ENCODE results near the gene OBI1.

The OBI1 gene

GRCh38 chr13:78609464-78610205 is 49.3 kb downstream of the OBI1 start:
- Histone ChIP-seq H3K36me3 (ENCODE audit: control insufficient read depth, insufficient read depth, low read length) (no peaks in the 10 kb centered on the region), H3K27me3 (replicated peaks; ENCODE audit: control insufficient read depth, insufficient read depth, low read length) (peaks cover 9% of the 10 kb centered on the region), H3K4me3 (replicated peaks; ENCODE audit: low read depth, low read length) (peak overlapping the region; percentile 41)
- TF ChIP-seq CTCF (IDR thresholded peaks at IDR 0.05; ENCODE audit: insufficient read depth, low read length, poor library complexity, severe bottlenecking), result no peak
- no peak for DNase-seq (ENCODE audit: extremely low read depth, insufficient read length)

DNA sequence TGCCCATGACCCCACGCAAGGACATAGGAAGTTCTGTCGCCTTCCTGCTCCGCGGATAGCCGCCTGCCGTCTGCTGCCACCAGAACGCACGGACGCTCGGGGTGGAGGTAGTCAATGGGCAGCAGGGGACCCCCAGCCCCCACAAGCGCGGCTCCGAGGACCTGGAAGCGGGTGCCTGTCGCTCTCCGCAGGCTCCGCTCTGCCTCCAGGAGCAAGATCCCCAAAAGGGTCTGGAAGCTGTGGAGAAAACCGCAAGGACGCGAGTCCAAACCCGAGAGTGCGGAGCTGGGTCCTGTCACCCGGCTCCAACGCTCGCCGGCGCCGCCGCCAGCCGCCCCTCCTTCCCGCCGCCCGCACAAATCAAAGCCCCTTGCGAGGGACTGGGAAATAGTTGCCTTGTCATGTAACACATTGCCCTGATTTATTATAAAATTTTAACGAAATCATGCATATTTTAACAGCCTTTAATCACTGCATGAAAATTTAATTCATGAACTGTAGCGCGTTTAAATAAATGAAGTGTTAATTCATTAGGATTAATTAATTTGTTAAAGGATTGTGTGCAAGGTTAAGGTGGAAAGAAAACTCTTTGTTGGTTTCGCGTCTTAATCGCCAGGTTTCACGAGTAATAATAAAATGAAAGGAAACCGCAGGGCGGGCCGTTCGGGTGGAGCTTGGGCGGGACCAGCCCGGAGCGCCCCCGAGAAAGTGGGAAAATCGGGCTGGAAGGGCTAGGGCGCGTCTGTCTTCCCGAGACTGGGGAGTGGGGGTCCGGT is 50.1 kb downstream of the OBI1 start:
- peaks cover 9% of the 10 kb centered on the region for H3K27me3 ChIP-seq (replicated peaks; ENCODE audit: control insufficient read depth, insufficient read depth, low read length)
- no peak for DNase-seq (ENCODE audit: extremely low read depth, insufficient read length)
- no peak for TF ChIP-seq CTCF (IDR thresholded peaks at IDR 0.05; ENCODE audit: insufficient read depth, low read length, poor library complexity, severe bottlenecking)
- H3K36me3 ChIP-seq (ENCODE audit: control insufficient read depth, insufficient read depth, low read length), result no peaks in the 10 kb centered on the region
- peak overlapping the region; percentile 41 for H3K4me3 ChIP-seq (replicated peaks; ENCODE audit: low read depth, low read length)

GRCh38 chr13:78608252-78608687 is 50.7 kb downstream of the OBI1 start:
- Histone ChIP-seq H3K27me3 (replicated peaks; ENCODE audit: control insufficient read depth, insufficient read depth, low read length) (peaks cover 9% of the 10 kb centered on the region), H3K36me3 (ENCODE audit: control insufficient read depth, insufficient read depth, low read length) (no peaks in the 10 kb centered on the region), H3K4me3 (replicated peaks; ENCODE audit: low read depth, low read length) (peak overlapping the region; percentile 41; the same call in 1 of the 2 replicates)
- DNase-seq (ENCODE audit: extremely low read depth, insufficient read length), result no peak
- no peak for TF ChIP-seq CTCF (IDR thresholded peaks at IDR 0.05; ENCODE audit: insufficient read depth, low read length, poor library complexity, severe bottlenecking)

DNA sequence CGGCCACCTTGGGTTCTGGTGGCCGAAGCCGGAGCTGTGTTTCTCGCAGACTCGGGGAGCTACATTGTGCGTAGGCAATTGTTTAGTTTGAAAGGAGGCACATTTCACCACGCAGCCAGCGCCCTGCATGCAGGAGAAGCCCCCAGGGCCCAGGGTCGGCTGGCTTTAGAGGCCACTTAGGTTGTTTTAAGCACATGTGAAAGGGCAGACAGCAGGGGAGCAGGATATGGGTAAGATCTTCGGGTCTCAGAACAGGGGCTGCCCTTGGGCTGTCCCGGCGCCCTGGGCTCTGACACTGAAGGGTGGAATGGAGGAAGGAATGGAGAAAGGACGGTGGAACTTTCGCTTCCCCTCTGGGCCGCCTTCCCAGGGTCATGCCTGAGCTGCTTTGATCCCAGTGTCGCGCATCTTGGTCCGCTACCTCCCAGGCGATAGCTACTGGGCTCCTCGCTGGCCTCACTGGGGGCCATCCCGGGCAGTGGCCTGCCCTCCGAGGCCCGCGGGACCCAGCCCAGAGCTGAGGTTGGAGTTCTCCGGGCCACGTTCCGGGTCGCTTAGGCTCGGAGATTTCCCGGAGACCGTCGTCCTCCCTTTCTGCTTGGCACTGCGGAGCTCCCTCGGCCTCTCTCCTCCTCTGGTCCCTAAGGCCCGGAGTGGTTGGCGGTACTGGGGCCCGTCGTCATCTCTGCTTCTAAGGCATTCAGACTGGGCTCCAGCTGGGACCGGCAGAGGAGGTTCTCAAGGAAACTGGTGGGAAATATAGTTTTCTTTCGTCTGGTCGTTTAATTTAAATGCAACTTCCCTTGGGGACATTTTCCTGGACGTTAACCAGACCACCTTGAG is 51.3 kb downstream of the OBI1 start:
- no peak for TF ChIP-seq CTCF (IDR thresholded peaks at IDR 0.05; ENCODE audit: insufficient read depth, low read length, poor library complexity, severe bottlenecking)
- DNase-seq (ENCODE audit: extremely low read depth, insufficient read length), result no peak
- Histone ChIP-seq H3K36me3 (ENCODE audit: control insufficient read depth, insufficient read depth, low read length) (no peaks in the 10 kb centered on the region), H3K27me3 (replicated peaks; ENCODE audit: control insufficient read depth, insufficient read depth, low read length) (peaks cover 9% of the 10 kb centered on the region), H3K4me3 (replicated peaks; ENCODE audit: low read depth, low read length) (no peak overlapping the region)

GRCh38 chr13:78606471-78607408 is 52.2 kb downstream of the OBI1 start:
- Histone ChIP-seq H3K27me3 (replicated peaks; ENCODE audit: control insufficient read depth, insufficient read depth, low read length) (peaks cover 9% of the 10 kb centered on the region), H3K36me3 (ENCODE audit: control insufficient read depth, insufficient read depth, low read length) (no peaks in the 10 kb centered on the region), H3K4me3 (replicated peaks; ENCODE audit: low read depth, low read length) (no peak overlapping the region)
- DNase-seq (ENCODE audit: extremely low read depth, insufficient read length), result no peak
- TF ChIP-seq CTCF (IDR thresholded peaks at IDR 0.05; ENCODE audit: insufficient read depth, low read length, poor library complexity, severe bottlenecking), result no peak
